ENCODE data around the gene CXCL8. TPM values are rescaled to one million over a fixed set of nuclear protein-coding genes. Genes with fewer than 3 reads are reported as not detected.

CXCL8 gene
- total and polyA plus RNA-seq, 9 of the 15 experiments (the other 6 are each of a cell fraction or from before 2014, with no cell fraction given), result 1.6 to 7.7 (median 3.3) TPM

- in situ Hi-C loops (cut with MboI) (loop anchor here (25.0 kb wide), 1 partner anchor 948 kb away; no protein-coding TSS in a partner anchor), intact Hi-C loops (cut with micrococcal nuclease) (loop anchor here (10.0 kb wide), 1 partner anchor 620 kb away; no protein-coding TSS in a partner anchor)
- no TSS peak for BruUV-seq (replicated peaks)
- H3K4me1 ChIP-seq (replicated peaks in 1 of 2; ENCODE audit: control insufficient read depth in 2 of 2, insufficient read depth in 2 of 2, low read length in 2 of 2), result peaks cover 0 to 19% of the 10 kb centered on the region in 2 experiments; a peak in 3 of 5 replicates
- POLR2A ChIA-PET, result interaction anchor here (1.0 to 1.8 kb wide), 2 partner anchors 10 to 385 kb away, joined by 4 to 6 read pairs; partner anchors contain the start of gene CXCL2
- H3K27ac ChIP-seq (ENCODE audit: extremely low read depth, low read depth, low read length), result no peak overlapping the region
- H3K9ac ChIP-seq (ENCODE audit: insufficient read depth in 1 of 2, low read depth in 2 of 2, low read length in 2 of 2), result no peak overlapping the region
- WGBS (ENCODE audit: insufficient coverage, low coverage, missing lambda C conversion rate), result 58% methylated on average over 2 of the region's 2 CpGs
- FAIRE-seq, result no peak
- TF ChIP-seq MTA3 (IDR thresholded peaks at IDR 0.05; ENCODE audit: borderline replicate concordance) (no peak), PML (IDR thresholded peaks at IDR 0.05; ENCODE audit: low read length) (no peak), ZNF316 (IDR thresholded peaks at IDR 0.05) (peak; percentile 79), C11orf30 (IDR thresholded peaks at IDR 0.05; ENCODE audit: low read depth) (peak; percentile 57), MAFK (IDR thresholded peaks at IDR 0.05; ENCODE audit: low read length) (peak; percentile 12; the same call in 1 of the 2 replicates), ZBED1 (IDR thresholded peaks at IDR 0.05) (no peak)
- no peaks in the 10 kb centered on the region for H3K9me3 ChIP-seq (replicated peaks; ENCODE audit: control insufficient read depth, insufficient read depth, low read depth, low read length)
- no peak overlapping the region; the same call in 1 of the 2 replicates for H2AFZ ChIP-seq (ENCODE audit: low read depth, low read length)
- no peaks in the 10 kb centered on the region for H3K9me1 ChIP-seq (ENCODE audit: control insufficient read depth, insufficient read depth, low read length)
- CTCF ChIA-PET (ENCODE audit: low intra/inter-chr PET ratio), result no interaction called here
- H3K36me3 ChIP-seq (ENCODE audit: control insufficient read depth, insufficient read depth, low read length), result no peaks in the 10 kb centered on the region
- DNase-seq (ENCODE audit: extremely low read depth in 1 of 4, low spot score in 3 of 4), result no peak
- no peak overlapping the region for H3K4me2 ChIP-seq (ENCODE audit: insufficient read depth, low read length)
- H3K79me2 ChIP-seq (ENCODE audit: control insufficient read depth, insufficient read depth, low read length), result no peaks in the 10 kb centered on the region
- no peaks in the 10 kb centered on the region for H3K27me3 ChIP-seq (ENCODE audit: control insufficient read depth in 2 of 2, insufficient read depth in 2 of 2, low read length in 2 of 2)
- H3K4me3 ChIP-seq, result no peak overlapping the region
- no peaks in the 10 kb centered on the region for H4K20me1 ChIP-seq (replicated peaks; ENCODE audit: control insufficient read depth, insufficient read depth, low read length)
- ATAC-seq, result no peak
Observed at GRCh38 chr4:73714647-73715046, 25.7 kb upstream of the CXCL8 start.

DNA sequence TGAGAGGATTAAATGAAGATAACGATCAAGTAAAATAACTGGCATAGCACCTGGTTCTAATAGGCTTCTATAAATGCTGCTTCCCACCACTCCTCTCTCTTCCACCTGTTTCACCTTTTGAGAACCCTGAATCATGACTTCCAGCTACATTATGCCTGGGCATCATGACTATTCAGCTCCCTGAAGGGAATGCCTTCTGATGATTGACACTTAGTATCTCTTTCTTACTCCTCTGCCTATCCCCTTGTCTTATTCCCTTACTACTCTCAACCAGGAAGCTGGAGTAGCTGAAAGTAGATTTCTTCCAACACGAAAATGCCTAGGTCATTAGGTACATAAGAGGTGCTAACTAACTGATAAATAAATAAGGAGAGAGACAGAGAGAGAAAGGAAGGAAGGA lies 24.7 kb upstream of the CXCL8 start:
- CTCF ChIA-PET (ENCODE audit: low intra/inter-chr PET ratio), result no interaction called here

More for the DNA sequence above, 24.7 kb upstream of the CXCL8 start:
- Histone ChIP-seq H3K9me3 (replicated peaks; ENCODE audit: control insufficient read depth, insufficient read depth, low read depth, low read length) (no peaks in the 10 kb centered on the region), H3K4me3 (no peak overlapping the region), H3K36me3 (ENCODE audit: control insufficient read depth, insufficient read depth, low read length) (no peaks in the 10 kb centered on the region), H3K79me2 (ENCODE audit: control insufficient read depth, insufficient read depth, low read length) (no peaks in the 10 kb centered on the region), H3K9me1 (ENCODE audit: control insufficient read depth, insufficient read depth, low read length) (no peaks in the 10 kb centered on the region), H3K27ac (ENCODE audit: extremely low read depth, low read depth, low read length) (no peak overlapping the region), H3K4me2 (ENCODE audit: insufficient read depth, low read length) (no peak overlapping the region), H3K9ac (ENCODE audit: insufficient read depth in 1 of 2, low read depth in 2 of 2, low read length in 2 of 2) (no peak overlapping the region), H4K20me1 (replicated peaks; ENCODE audit: control insufficient read depth, insufficient read depth, low read length) (no peaks in the 10 kb centered on the region), H3K27me3 (ENCODE audit: control insufficient read depth in 2 of 2, insufficient read depth in 2 of 2, low read length in 2 of 2) (no peaks in the 10 kb centered on the region), H2AFZ (ENCODE audit: low read depth, low read length) (no peak overlapping the region), H3K4me1 (replicated peaks in 1 of 2; ENCODE audit: control insufficient read depth in 2 of 2, insufficient read depth in 2 of 2, low read length in 2 of 2) (peaks cover 0 to 12% of the 10 kb centered on the region in 2 experiments; a peak in 3 of 5 replicates)
- in situ Hi-C loops (cut with MboI) (loop anchor here (25.0 kb wide), 1 partner anchor 947 kb away; no protein-coding TSS in a partner anchor), intact Hi-C loops (cut with micrococcal nuclease) (loop anchor here (10.0 kb wide), 1 partner anchor 619 kb away; no protein-coding TSS in a partner anchor)
- POLR2A ChIA-PET, result interaction anchor here (0.7 to 1.8 kb wide), 2 partner anchors 11 to 539 kb away, joined by 3 to 6 read pairs; no protein-coding TSS in a partner anchor
- no peak for ATAC-seq
- BruUV-seq (replicated peaks), result no TSS peak
- DNase-seq (ENCODE audit: extremely low read depth in 1 of 4, low spot score in 3 of 4), result no peak
- no peak for FAIRE-seq
- TF ChIP-seq, protein P1, sequence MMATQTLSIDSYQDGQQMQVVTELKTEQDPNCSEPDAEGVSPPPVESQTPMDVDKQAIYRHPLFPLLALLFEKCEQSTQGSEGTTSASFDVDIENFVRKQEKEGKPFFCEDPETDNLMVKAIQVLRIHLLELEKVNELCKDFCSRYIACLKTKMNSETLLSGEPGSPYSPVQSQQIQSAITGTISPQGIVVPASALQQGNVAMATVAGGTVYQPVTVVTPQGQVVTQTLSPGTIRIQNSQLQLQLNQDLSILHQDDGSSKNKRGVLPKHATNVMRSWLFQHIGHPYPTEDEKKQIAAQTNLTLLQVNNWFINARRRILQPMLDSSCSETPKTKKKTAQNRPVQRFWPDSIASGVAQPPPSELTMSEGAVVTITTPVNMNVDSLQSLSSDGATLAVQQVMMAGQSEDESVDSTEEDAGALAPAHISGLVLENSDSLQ (IDR thresholded peaks at IDR 0.05), result peak; percentile 83
- TF ChIP-seq DIDO1 (tag; IDR thresholded peaks at IDR 0.05; ENCODE audit: low read depth) (no peak), MECOM (CRISPR knock-in tag; IDR thresholded peaks at IDR 0.05) (peak; percentile 88), POLR2B (IDR thresholded peaks at IDR 0.05; ENCODE audit: low read depth, partially characterized antibody) (no peak)
- TF ChIP-seq, protein P2, sequence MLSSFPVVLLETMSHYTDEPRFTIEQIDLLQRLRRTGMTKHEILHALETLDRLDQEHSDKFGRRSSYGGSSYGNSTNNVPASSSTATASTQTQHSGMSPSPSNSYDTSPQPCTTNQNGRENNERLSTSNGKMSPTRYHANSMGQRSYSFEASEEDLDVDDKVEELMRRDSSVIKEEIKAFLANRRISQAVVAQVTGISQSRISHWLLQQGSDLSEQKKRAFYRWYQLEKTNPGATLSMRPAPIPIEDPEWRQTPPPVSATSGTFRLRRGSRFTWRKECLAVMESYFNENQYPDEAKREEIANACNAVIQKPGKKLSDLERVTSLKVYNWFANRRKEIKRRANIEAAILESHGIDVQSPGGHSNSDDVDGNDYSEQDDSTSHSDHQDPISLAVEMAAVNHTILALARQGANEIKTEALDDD (IDR thresholded peaks at IDR 0.05), result no peak
- WGBS (ENCODE audit: insufficient coverage, low coverage, missing lambda C conversion rate), result 39% methylated on average over 2 of the region's 2 CpGs
